Measurements from ENCODE around the gene NSMCE1.

NSMCE1 gene

GRCh38 chr16:27236635-27237218, 31.8 kb downstream of the NSMCE1 start:
- H3K4me3 Mint-ChIP-seq = peak overlapping the region; percentile 74
- peaks cover 100% of the 10 kb centered on the region for H3K4me1 Mint-ChIP-seq (ENCODE audit: low read depth)
- peak overlapping the region; percentile 100 for H3K27ac Mint-ChIP-seq
- H3K9me3 Mint-ChIP-seq = no peaks in the 10 kb centered on the region
- peaks cover 39% of the 10 kb centered on the region for H3K36me3 Mint-ChIP-seq (ENCODE audit: low read depth)
- H3K27me3 Mint-ChIP-seq = no peaks in the 10 kb centered on the region

- Mint-ChIP-seq H3K4me1 (ENCODE audit: low read depth) (peaks cover 100% of the 10 kb centered on the region), H3K9me3 (no peaks in the 10 kb centered on the region)
These were observed 32.7 kb downstream of the NSMCE1 start for GRCh38 chr16:27235938-27236245.

DNA sequence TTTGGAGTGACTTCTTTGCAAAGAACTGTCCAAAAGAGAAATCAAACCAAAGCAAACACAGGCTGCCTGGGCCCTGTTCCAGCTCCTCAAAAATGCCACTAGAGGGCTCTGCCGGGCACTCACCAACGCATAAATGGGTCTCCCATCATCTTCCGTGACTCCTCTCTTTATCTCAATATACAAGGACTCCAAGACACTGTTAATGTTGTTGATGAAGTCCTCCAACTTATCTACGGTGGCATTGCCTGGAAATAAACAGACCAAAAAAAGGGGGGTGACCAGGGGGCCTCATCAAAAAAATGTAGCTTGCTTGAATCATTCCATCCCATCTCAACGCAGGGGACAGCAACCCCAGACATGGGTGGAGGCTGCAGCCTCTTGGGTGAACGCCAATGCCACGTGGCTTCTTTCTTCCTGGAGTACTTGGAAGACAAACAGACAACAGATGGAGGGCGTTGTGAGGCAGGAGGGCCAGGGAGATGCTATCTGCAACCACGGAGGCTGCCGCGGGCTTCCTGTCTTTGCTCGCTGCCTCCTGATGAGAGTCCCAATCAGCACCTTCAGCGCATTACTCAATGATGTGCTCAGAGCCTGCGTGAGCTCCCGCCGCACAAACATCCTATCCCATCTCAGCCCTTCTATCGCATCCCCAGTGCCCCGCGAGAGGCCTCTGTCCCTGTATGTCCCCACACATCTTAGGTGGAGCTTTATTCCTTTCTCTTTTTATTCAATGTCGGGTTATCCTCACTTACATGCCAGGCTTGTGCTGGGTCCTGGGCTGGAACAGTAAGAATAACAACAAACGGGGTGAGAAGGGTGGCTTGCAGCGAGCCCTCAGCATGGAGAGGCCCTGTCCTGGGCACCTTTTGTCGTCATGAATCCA, 33.3 kb downstream of the NSMCE1 start:
- peaks cover 100% of the 10 kb centered on the region for H3K4me1 Mint-ChIP-seq (ENCODE audit: low read depth)
- H3K4me3 Mint-ChIP-seq = peak overlapping the region; percentile 83
- no peaks in the 10 kb centered on the region for H3K9me3 Mint-ChIP-seq
- H3K27ac Mint-ChIP-seq = peak overlapping the region; percentile 100
- no peaks in the 10 kb centered on the region for H3K27me3 Mint-ChIP-seq
- H3K36me3 Mint-ChIP-seq (ENCODE audit: low read depth) = peaks cover 49% of the 10 kb centered on the region

More at GRCh38 chr16:27235938-27236245, 32.7 kb downstream of the NSMCE1 start:
- Mint-ChIP-seq H3K4me3 (peak overlapping the region; percentile 83), H3K27me3 (no peaks in the 10 kb centered on the region), H3K27ac (peak overlapping the region; percentile 100), H3K36me3 (ENCODE audit: low read depth) (peaks cover 44% of the 10 kb centered on the region)

DNA sequence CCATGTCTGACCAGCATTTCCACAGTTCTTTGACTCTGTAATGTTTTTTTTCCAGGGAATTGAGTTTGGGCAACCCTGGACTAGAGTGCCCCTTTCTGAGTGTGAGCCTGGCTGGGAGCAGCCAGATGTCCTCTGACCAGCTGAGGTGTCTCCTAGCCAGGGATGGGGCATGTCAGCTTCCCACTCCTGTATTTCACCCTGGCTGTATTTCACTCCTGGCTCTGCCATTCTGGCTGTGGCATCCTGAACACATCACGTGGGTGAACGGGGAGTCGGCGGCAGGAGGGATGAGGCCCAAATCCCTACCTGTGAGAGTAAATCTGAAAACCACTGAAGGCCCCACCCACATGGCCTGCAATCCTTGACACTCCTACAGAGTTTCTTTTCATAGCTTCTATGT, 34.0 kb downstream of the NSMCE1 start:
- peak overlapping the region; percentile 83 for H3K4me3 Mint-ChIP-seq

GRCh38 chr16:27234171-27234570, 34.4 kb downstream of the NSMCE1 start:
- Mint-ChIP-seq H3K4me3 (peak overlapping the region; percentile 83), H3K27ac (peak overlapping the region; percentile 100), H3K36me3 (ENCODE audit: low read depth) (peaks cover 49% of the 10 kb centered on the region), H3K27me3 (no peaks in the 10 kb centered on the region), H3K4me1 (ENCODE audit: low read depth) (peaks cover 98% of the 10 kb centered on the region), H3K9me3 (no peaks in the 10 kb centered on the region)

More for the DNA sequence above, 34.0 kb downstream of the NSMCE1 start:
- H3K27ac Mint-ChIP-seq = peak overlapping the region; percentile 100
- peaks cover 98% of the 10 kb centered on the region for H3K4me1 Mint-ChIP-seq (ENCODE audit: low read depth)
- H3K27me3 Mint-ChIP-seq = no peaks in the 10 kb centered on the region
- H3K9me3 Mint-ChIP-seq = no peaks in the 10 kb centered on the region
- peaks cover 49% of the 10 kb centered on the region for H3K36me3 Mint-ChIP-seq (ENCODE audit: low read depth)

DNA sequence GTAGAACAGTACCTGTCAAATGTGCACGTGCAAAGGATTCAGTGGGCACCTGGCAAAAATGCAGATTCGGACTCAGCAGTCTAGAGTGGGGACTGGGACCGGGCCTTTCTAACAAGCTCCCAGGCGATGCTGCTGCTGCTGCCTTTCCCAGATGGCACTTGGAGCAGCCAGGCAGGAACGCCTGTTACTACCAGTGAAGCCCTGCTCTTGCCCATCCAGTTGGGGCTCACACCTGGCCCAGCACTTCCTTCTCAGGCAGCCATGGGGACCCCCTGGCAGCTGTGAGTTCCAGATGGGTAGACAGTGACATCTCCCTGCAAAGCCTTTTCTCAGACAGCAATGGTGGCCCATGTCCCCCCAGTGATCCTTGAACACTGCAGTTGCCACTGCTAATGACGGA, 34.8 kb downstream of the NSMCE1 start:
- H3K4me1 Mint-ChIP-seq (ENCODE audit: low read depth) = peaks cover 97% of the 10 kb centered on the region
- H3K36me3 Mint-ChIP-seq (ENCODE audit: low read depth) = peaks cover 49% of the 10 kb centered on the region
- H3K27ac Mint-ChIP-seq = peak overlapping the region; percentile 100
- peak overlapping the region; percentile 83 for H3K4me3 Mint-ChIP-seq
- no peaks in the 10 kb centered on the region for H3K9me3 Mint-ChIP-seq
- no peaks in the 10 kb centered on the region for H3K27me3 Mint-ChIP-seq

DNA sequence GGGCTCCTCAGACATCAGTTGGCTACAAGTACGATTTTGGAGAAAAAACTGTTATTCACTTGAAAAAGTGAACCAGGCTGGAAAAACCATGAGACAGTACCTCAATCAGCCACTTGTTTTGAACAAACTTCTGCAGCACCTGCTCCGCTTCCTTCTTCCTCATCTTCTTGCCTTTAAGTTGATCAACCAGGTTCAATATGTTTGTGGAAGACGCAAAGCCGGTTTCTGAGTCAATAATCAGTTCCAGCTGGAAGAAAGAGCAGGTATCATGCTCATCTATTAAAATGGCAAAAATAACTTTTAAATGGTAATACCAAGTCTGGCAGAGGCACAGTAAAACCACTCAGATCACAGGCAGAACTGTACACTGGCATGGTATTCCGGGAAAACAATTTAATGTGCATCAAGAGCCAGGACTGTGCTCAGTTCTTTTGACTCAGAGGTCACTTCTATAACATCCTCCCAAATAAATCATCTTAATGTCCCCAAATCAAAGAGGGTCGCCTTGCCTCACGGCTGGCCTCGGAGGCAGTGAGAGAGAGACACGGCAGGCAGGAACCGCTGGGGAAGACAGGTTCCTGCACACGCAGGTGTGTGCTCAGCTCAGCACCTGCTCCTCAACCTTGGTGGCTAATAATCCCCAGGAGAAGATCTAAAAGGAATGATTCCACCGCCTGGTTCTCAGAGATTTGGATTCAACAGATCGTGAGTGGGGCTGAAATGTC, 35.5 kb downstream of the NSMCE1 start:
- peak overlapping the region; percentile 83 for H3K4me3 Mint-ChIP-seq

GRCh38 chr16:27232061-27232900, 36.3 kb downstream of the NSMCE1 start:
- H3K36me3 Mint-ChIP-seq (ENCODE audit: low read depth) = peaks cover 40% of the 10 kb centered on the region
- no peaks in the 10 kb centered on the region for H3K27me3 Mint-ChIP-seq
- peak overlapping the region; percentile 100 for H3K27ac Mint-ChIP-seq
- H3K4me1 Mint-ChIP-seq (ENCODE audit: low read depth) = peaks cover 89% of the 10 kb centered on the region
- peak overlapping the region; percentile 83 for H3K4me3 Mint-ChIP-seq
- no peaks in the 10 kb centered on the region for H3K9me3 Mint-ChIP-seq

More for the DNA sequence above, 35.5 kb downstream of the NSMCE1 start:
- Mint-ChIP-seq H3K4me1 (ENCODE audit: low read depth) (peaks cover 94% of the 10 kb centered on the region), H3K36me3 (ENCODE audit: low read depth) (peaks cover 45% of the 10 kb centered on the region), H3K9me3 (no peaks in the 10 kb centered on the region), H3K27me3 (no peaks in the 10 kb centered on the region), H3K27ac (peak overlapping the region; percentile 100)

- Mint-ChIP-seq H3K4me1 (ENCODE audit: low read depth) (peaks cover 89% of the 10 kb centered on the region), H3K27me3 (no peaks in the 10 kb centered on the region), H3K4me3 (peak overlapping the region; percentile 83), H3K36me3 (ENCODE audit: low read depth) (peaks cover 43% of the 10 kb centered on the region), H3K9me3 (no peaks in the 10 kb centered on the region), H3K27ac (peak overlapping the region; percentile 100)
These were observed 36.9 kb downstream of the NSMCE1 start for GRCh38 chr16:27231692-27232060.

- Mint-ChIP-seq H3K4me3 (peak overlapping the region; percentile 83), H3K27ac (peak overlapping the region; percentile 100), H3K27me3 (no peaks in the 10 kb centered on the region), H3K36me3 (ENCODE audit: low read depth) (peaks cover 48% of the 10 kb centered on the region), H3K4me1 (ENCODE audit: low read depth) (peaks cover 87% of the 10 kb centered on the region), H3K9me3 (no peaks in the 10 kb centered on the region)
These were observed 38.0 kb downstream of the NSMCE1 start for GRCh38 chr16:27230562-27231001.

- Mint-ChIP-seq H3K27ac (peak overlapping the region; percentile 100), H3K4me3 (no peak overlapping the region), H3K4me1 (ENCODE audit: low read depth) (peaks cover 82% of the 10 kb centered on the region), H3K36me3 (ENCODE audit: low read depth) (peaks cover 46% of the 10 kb centered on the region), H3K9me3 (no peaks in the 10 kb centered on the region), H3K27me3 (no peaks in the 10 kb centered on the region)
These were observed 38.6 kb downstream of the NSMCE1 start for GRCh38 chr16:27229891-27230470.

DNA sequence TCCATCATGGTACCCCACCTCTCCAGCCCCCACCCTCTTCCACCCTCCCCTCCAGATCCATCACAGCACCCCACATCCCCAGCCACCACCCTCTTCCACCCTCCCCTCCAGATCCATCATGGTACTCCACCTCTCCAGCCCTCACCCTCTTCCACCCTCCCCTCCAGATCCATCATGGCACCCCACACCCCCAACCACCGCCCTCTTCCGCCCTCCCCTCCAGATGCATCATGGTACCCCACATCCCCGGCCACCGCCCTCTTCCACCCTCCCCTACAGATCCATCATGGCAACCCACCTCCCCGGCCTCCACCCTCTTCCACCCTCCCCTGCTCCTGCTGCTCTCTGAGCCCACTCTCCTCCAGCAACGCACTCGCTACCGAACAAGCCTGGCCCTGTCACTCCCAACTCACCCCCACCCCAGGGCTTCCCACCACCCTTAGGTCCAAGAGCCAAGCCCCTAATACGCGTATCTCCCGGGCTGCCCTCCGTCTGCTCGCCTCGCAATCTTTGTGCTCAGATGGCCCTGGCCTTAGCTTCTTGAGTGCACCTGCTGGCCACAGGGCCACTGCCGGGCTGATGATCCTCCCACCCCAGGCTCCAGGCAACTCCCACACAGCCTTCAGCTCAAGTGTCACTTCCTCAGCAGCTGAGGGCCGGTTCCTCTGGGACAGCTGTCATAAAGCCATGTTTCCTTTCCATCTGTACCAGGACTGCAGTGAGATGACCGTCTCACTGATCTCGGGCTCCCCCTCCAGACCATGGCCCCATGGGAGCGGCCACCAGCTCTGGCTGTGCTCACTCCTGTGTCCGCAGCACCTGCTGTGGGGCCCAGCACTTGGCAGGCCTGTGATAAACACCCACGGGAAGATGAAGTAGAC, 39.7 kb downstream of the NSMCE1 start:
- Mint-ChIP-seq H3K27me3 (no peaks in the 10 kb centered on the region), H3K36me3 (ENCODE audit: low read depth) (peaks cover 41% of the 10 kb centered on the region), H3K4me3 (no peak overlapping the region), H3K27ac (peak overlapping the region; percentile 70), H3K4me1 (ENCODE audit: low read depth) (peaks cover 74% of the 10 kb centered on the region), H3K9me3 (no peaks in the 10 kb centered on the region)

DNA sequence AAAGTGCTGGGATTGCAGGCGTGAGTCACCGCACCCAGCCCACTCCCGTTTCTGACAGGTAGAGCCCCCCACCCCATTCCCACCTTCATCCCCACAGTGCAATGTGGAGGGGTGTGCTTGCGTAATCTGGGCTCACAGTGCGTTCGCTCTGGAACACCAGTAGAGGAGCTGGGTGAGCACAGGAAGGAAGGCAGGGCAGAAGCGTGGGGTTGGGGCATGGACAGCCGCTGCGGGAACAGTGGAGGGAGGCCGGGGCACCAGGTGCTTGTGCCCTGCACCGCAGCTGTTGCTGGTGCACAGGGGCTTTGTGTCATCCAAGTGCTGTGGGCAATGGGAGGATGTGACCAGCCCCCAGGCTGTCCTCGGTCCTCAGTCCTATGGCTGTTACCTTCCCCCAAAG, 40.5 kb downstream of the NSMCE1 start:
- Mint-ChIP-seq H3K27me3 (no peaks in the 10 kb centered on the region), H3K4me1 (ENCODE audit: low read depth) (peaks cover 67% of the 10 kb centered on the region), H3K4me3 (no peak overlapping the region), H3K27ac (no peak overlapping the region), H3K36me3 (ENCODE audit: low read depth) (peaks cover 36% of the 10 kb centered on the region), H3K9me3 (no peaks in the 10 kb centered on the region)

Data from stimulated activated naive CD8-positive, alpha-beta T cell treated with anti-CD3 and anti-CD28 coated beads, Interleukin-15, Interleukin-2, amounts not matched to agents 100 ng/mL and 50 ng/mL, for 24 hours (primary cell).